ENCODE measurements around the gene SULT1A1.
"Not testable (repeated sequence)": the region's sequence is repeated elsewhere in the genome, so short reads cannot be mapped to it uniquely, and the experiment has no call there.

Gene SULT1A1

DNA sequence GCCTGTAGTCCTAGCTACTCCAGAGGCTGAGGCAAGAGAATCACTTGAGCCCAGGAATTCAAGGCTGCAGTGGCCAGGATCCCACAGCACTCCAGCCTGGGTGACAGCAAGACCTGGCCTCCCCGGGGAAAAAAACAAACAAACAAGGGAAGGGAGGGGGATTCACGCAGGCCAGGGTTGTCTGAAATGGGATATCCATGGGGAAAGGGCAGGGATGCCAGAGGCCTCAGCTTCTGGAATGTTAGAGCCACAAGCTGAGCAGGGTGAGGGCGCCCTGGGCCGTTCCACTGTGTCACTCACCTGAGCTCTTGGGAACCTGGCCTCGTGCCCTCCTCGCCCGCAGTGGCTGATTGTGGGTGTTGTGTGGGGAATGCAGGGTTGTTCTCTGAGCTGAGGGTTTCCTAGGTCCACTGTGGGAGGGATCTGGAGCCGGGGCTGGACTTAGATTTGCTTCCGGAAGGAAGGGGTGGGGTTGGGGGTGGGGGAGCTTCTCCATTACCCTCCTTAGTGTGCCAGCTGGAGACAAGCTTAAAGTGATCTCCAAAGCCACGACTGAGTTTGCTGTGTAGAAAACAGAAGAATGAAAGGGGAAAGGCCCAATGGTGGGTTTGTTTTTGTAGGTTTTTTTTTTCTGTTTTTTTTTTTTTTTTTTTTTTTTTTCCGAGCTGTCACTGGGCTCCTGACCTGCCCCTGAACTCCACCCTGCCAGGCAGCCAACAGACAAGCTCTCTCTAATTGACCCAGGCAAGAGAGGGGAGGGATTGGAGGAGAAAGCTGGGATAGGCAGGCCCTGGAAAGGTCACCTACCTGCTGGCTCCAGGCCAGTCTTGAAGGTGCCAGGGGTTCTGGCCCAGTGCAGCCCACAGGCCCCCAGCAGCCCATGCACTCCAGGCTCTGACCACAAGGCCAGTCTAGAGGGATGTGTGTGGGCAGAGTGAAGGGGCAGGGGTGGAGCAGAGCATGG is at the start of gene SULT1A1:
TSS of gene SULT1A1 (minus strand) at position 414 of the 964 bp plus-strand sequence. CDS start 1,189 bp downstream, outside the sequence.
- DNase-seq: no peak

DNA sequence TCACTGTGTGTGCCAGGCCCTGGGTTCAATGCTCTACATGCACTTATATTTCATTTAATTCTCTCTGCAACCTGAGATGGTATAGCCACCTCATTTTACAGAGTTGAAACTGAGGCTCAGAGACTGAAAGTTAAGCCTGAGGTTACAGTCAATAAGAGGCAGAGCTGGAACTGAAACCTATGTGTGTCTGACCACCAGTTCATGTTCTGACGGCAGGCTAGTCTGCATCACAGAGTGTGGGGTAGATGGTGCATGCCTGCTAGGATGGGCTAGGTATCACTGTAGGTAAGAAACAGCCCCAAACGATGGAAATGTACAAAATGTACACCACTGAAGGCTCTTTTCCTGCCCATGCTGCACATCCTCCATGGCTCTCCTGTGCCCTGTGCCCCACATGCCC is 30.1 kb upstream of the SULT1A1 start:
- not testable (repeated sequence) for DNase-seq

DNA sequence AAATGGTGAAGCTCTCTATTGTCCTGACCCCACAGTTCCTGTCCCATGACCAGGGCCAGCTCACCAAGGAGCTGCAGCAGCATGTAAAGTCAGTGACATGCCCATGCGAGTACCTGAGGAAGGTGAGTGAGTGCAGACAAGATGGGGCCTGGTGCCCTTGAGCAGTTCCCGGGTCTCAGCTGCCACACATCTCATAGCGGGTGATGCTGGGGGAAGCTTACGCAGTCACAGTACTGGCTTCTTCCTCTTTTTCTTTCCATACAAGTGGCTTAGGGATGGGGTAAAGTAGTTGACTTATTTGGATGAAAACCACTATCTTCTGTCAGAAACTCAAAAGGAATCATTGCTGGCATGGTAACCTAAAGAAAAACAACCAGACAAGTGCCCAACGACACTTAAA is 28.5 kb upstream of the SULT1A1 start:
- DNase-seq: not testable (repeated sequence)

DNA sequence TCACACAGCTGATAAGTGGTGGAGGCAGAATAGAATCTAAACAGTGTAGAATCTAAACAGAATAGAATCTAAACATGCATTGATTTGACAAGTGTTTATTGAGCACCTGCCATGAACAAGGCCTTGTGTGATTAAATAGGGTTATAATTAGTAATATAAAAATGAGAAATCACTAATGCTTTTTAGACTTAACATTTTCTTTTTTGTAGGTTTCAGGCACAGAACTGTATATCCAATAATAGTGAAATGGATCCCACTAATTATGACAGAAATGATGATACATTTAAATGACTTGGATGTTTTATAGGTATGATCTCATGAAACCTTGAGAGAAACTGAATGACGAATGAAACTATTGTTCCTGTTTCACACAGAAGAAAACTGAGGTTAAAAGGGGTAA is 27.9 kb upstream of the SULT1A1 start, which contains the start of gene NPIPB8:
TSS of gene NPIPB8 (plus strand) at position 301 of the 400 bp plus-strand sequence. CDS start 296 bp downstream, outside the sequence.
- not testable (repeated sequence) for DNase-seq

DNA sequence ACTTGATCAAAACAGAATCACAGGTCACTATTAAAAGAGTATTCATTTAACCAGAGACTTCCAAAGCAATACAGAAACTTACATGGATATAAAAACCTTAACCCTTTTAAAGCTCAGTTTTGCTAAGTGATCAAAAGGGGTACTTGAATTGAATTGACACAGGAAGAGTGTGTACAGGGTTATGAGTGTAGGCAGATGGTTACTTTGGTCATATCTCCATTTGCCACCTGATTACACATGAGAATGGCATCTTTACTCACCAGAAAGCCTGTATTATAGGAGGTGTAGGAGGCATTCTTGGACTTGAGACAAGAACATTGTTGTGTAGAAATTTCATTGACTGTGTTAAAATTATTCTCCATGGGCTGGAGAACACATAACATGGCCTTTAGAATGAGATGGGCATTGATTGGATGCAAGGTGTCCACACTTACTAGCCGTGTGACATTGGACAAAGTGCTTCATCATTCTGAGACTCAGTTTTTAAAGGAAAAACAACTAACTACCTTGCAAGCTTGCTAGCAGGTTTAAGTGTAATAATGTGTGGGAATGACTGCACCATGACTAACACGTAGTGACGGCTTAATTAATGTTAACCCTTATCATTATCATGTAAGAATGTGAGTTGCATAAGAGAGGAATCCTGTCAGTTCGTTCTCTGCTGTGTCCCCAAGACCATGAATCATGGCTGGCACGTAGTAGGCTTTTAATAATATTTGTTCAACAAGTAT is 26.4 kb upstream of the SULT1A1 start:
- not testable (repeated sequence) for DNase-seq

DNA sequence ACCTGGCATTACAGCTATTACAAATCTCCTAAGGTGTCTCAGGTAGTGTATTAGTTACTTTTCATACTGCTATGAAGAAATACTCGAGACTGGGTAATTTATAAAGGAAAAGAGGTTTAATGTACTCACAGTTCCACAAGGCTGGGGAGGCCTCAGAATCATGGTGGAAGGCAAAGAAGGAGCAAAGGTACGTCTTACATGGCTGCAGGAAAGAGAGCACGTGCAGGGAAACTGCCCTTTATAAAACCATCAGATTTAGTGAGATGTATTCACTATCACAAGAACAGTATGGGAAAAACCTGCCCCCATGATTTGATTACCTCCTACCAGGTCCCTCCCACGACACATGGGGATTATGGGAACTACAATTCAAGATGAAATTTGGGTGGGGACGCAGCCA is 21.1 kb upstream of the SULT1A1 start:
- not testable (repeated sequence) for DNase-seq

DNA sequence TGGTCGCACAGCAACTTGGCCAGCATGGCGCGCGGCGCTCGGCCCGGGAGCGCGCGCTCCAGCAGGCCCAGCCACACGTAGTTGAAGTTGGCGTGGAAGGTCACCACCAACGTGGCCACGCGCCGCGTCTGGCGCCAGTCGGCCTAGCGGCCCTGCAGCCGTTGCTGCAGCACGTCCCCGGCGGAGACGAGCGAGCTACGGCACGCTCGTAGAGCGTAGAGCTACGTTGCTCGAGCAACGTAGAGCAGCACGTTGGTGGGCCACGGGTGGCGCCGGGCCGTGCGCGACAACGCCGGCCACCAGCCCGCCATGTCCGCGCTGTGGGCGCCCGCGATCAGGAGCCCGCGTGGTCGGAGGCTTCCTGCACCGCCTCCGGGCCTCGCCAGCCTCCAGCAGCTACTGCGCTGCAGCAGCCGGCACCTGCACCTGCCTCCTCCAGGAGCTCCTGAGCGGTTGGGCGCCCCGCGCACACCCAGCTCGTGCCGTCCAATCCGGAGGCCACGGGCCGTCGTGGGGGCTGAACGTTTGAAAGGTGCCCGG is 13.4 kb upstream of the SULT1A1 start:
- peak; percentile 35 to 61 (median 48) for DNase-seq

DNA sequence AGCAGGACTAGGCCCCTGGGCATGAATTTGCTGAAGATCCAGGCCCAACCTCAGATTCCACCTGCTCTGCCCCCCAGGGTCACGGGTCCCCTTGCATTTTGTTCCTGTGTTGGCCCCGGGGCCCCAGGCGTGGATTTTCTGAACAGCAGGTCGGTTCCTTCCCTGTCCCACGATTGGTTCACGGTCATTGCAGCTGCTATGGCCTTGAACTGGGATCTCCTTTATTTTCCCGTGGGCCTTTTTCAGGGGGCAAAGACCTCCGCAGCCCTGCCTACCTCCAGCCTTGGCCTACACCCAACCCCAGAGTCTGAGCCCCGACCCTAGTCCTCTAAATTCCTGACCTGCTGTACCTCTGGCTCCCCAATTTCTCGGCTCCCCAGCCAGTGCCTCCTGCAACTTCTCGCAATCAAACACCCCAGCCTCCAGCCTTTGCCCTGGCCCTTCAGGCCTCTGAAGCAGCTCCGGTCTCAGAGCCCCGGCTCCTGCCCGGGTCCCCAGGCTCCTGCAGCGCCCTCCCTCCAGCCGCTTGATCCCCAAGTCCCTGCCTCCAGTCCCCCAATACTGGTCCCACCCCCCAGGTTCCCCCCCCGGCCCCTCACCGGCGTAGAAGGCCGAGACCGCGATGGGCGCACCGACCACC is 12.8 kb upstream of the SULT1A1 start:
- not testable (repeated sequence) for DNase-seq

DNA sequence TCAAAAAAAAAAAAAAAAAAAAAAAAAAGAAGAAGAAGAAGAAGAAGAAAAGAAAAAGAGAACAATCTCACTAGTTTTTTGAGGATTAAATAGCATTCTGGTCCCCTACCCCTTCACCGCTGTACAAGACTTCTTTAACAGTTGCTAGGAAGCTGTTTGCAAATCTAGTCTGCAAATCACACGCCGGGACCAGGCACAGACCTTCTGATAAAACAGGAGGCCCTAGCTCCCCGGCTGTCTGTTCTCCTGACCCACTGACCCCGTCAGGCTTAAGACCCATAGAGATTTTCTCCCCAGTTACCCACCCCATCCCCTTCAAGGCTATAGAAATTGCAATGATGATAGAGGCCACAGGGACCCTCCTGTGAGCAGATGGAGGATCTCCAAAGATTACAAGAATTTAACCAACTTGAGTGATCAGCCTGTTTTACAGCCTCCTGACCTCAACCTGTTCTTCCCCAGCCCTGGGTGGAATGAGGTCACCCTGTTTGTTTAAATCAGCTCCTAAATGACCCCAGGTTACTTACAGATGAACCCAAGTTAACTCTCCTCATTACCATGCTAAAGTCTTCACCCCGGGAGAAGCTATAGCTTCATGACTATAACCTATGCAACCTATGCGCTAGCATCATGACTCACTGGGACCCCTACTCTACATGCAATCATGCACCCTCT is 11.8 kb upstream of the SULT1A1 start:
- DNase-seq: no peak

DNA sequence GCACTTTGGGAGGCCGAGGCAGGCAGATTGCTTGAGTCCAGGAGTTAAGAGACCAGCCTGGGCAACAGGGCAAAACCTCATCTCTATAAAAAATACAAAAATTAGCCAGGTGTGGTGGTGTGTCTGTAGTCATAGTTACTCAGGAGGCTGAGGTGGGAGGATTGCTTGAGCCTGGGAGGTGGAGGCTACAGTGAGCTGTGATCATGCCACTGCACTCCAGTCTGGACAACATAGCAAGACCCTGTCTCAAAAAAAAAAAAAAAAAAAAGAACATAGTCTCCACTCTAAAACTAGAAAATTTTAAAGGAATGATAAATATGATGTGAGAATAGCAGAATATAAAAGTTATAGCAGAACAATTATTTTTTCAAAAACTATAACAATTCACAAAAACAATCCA is 10.5 kb upstream of the SULT1A1 start:
- not testable (repeated sequence) for DNase-seq

DNA sequence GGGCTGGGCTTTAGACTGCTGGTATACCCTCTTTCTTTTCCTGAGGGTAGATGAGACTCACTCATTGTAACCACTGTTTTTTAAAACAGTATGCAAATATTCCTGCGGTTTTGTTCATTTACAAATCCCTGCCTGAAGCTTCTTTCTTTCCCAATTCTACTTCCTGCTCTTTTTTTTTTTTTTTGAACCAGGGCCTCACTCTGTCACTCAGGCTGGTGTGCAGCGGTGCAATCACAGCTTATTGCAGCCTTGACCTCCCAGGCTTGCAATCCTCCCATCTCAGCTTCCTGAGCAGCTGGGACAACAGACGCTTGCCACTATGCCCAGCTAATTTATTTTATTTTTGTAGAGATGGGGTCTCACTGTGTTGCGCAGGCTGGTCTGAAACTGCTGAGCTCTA is 8.0 kb upstream of the SULT1A1 start:
- DNase-seq: no peak

DNA sequence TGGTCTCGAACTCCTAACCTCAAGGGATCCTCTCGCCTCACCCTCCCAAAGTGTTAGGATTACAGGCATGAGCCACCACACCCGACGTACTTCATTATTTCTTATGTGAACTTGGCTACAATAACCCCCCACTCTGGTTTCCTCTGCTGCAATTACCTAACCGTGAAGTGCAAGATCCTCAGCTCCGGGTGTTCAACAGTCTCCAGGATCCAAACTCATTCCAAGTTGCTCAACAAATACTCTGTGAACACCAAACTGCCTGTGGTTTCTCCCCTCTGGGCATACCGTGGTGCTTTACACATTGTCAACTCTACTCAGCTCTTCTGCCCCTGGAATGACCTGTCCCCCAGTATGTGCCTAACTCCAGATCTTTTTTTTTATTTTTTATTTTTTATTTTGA is 6.8 kb upstream of the SULT1A1 start:
- DNase-seq: no peak

DNA sequence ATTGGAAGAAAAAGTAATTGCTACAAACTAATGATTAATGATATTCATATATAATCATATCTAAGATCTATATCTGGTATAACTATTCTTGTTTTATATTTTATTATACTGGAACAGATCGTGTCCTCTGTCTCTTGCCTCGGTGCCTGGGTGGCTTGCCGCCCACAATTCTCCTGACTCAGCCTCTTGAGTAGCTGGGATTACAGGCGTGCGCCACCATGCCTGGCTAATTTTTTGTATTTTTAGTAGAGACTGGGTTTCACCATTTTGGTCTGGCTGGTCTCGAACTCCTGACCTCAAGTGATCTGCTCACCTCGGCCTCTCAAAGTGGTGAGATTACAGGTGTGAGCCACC is 6.4 kb upstream of the SULT1A1 start:
- not testable (repeated sequence) for DNase-seq

DNA sequence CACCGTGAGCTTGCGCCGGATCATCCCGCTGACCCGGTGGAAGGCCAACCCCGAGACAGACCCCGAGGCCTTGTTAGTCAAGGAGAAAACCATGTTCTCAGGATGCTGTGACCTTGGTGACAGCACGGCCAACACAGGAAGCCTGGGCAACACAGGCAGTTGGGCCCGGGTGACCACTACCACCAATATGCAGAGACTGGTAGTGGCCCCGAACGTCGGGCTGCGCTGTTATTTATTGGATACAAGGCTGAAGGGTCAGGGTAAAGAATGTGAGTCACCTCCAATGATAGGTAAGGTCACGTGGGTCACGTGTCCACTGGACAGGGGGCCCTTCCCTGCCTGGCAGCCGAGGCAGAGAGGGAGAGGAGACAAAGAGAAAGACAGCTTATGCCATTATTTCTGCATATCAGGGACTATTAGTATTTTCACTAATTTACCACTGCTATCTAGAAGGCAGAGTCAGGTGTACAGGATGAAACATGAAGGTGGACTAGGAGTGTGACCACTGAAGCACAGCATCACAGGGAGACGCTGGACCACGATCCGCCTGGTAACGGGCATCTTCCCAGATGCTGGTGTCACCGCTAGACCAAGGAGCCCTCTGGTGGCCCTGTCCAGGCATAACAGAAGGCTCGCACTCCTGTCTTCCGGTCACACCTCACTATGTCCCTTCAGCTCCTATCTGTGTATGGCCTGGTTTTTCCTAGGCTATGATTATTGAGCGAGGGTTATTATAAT is 5.8 kb upstream of the SULT1A1 start:
- not testable (repeated sequence) for DNase-seq

DNA sequence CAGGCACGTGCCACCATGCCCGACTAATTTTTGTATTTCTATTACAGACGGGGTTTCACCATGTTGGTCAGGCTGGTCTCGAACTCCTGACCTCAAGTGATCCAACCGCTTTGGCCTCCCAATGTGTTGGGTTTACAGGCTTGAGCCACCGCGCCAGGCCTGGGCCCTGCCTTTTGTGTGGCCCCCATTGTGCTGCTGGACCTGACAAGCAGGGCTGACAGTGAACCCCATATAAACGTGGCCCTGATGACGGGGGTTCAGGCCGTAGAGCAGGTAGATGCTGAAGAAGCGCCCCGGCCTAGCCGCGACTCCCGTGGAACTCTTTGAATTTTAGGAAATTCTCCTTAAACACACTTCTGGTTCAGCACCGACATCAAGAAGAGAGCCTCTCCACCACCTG is 4.7 kb upstream of the SULT1A1 start:
- DNase-seq: not testable (repeated sequence)

DNA sequence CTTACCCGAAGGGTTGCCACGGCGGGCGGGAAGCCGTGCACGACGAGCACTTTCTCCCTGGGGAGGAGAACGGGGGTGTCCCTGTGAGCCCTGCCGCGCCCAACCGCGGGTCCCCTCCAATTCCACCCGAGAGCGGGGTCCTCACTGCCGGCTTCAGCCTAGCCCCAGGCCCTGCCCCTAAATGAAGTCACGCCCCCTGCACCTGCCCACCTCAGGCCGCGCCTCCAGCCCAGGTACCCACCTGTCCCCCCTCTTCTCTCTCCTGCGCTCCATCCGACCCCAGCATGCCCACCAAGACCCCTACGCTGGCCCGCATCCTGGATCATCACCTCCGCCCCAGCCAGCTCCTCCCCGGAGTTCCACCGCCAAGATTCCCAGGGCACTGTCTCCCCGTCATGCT is 4.1 kb upstream of the SULT1A1 start:
- DNase-seq: not testable (repeated sequence)

DNA sequence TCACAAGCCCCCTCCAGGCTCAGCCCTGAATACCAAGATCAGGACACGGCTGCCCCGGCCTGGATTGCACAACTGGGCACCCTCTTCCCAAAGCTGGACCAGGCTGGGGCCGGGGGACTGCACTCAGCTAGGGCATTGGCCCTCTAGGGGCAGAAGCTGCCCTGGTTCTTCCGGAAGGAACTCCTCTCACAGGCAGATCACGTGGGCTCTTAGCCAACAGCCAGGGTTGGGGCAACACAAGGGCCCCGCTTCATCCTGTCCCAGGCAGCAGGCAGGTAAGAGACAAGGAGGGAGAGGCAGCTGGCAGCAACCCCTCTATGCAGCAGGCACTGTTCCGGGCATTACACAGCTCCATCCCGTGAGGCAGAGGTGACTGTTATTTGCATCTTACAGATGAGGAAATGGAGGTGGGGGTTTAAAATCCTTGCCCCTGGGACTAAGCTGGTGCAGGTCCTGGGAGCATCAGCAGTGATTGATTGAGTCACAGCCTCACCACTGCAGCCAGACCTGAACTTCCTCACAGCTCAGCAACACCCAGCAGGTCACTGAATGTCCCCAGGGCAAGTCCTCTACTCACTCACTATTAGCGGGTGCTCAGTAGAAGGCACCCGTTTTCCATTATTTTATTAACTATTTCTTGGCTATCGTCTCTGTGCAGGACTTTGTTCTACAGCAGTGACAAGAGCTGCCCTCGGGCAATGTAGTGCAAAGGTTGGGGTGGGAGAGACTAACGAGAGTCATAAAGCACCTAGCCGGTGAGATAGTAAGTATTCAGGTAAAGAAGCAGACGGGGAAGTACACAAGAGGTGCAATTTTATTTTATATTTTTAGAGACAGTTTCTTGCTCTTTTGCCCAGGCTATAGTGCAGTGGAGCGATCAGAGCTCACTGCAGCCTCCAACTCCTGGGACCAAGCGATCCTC is 2.8 kb upstream of the SULT1A1 start:
- not testable (repeated sequence) for DNase-seq

DNA sequence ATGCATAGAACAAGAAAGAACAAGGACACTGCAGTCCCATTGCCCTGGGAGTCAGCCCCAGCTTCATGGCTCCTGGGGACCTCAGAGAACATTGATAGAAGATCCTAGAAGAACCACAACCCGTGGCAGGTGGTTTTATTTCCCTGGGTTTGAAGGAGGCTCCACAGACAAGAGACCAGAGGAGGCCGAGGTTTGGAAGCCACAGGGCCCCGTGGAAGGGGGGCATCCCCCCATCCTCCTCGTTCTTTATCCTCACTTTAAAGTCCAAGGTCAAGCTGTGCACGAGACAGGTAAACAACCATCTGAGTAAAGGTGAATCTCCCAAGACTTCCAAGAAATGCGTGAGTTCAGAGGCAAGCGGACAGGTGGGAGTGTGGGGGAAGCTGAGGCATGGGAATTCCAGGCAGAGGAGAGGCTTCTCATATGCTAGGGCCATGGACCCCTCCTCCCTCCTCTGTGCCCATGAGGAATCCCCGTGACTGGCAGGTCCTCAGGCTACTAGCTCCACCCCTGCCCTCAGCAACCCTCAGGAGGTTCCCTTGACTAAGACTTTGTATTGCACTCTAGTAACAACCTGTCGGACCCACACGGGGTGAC is 849 bp upstream of the SULT1A1 start:
- no peak for DNase-seq

DNA sequence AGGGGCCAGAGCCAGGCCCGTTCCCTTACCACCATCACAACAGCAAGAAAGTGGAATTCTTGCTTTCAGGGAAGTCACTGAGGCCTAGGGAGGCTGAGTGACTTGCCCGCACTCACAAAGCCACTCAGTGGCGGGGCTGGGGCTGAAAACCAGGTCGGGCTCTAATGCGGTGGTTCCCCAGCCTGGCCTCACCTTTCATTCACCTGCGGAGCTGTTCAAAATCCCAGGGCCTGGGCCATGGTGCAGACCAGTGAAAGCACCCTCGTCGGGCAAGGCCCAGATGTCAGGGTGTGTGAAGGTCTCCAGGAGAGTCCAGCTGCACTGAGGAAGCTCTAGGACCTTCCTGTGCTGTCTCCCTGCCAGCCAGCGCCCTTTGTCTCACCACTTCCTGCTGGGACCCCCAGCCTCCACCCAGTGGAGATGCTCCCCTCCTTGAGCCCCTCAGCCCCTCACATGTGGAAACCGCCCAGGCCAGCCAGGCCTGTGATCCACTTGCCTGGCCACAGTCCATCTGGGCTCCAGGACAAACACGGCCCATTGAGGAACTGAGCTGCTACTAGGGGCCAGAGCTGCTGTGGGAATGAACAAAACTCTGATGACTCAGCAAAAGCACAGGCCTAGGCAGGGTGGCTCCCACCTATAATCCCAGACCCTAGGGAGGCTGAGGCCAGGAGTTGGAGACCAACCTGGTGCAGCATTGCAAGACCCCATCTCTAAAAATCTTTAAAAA is 812 bp downstream of the SULT1A1 start:
- DNase-seq: not testable (repeated sequence)
